Keratinocyte (primary cell): ENCODE results near the gene DTWD2. TPM values are rescaled to one million over a fixed set of nuclear protein-coding genes. Genes with fewer than 3 reads are reported as not detected.
"Not testable (repeated sequence)": the region's sequence is repeated elsewhere in the genome, so short reads cannot be mapped to it uniquely, and the experiment has no call there.

Experiments
- DNase-seq: peaks from one replicate; pipeline ENCODE4 v3.0.0-alpha.2; 2011; ENCODE audit warnings: low read depth, missing footprints, low spot score
- FAIRE-seq: peaks from 2 replicates; lab custom pipeline; 2011; peaks lifted over from hg19 to GRCh38; lab: Jason Lieb, UNC
- H2AFZ ChIP-seq: 2 replicates; pipeline ENCODE4 v1.6.0; 2012; ENCODE audit warnings: low read length, control low read depth, inconsistent platforms; ENCODE audit not compliant: control insufficient read depth
- H3K27ac ChIP-seq: 2 replicates; pipeline ENCODE4 v1.5.1; 2011; ENCODE audit warnings: low read length; ENCODE audit not compliant: control insufficient read depth, insufficient read depth
- H3K27me3 ChIP-seq: 3 replicates; pipeline ENCODE4 v1.6.0; 2011; ENCODE audit warnings: low read length; ENCODE audit not compliant: control insufficient read depth, insufficient read depth; ENCODE audit errors: extremely low read depth
- H3K36me3 ChIP-seq, 2 experiments: 2 replicates in 1 of 2; 3 replicates in 1 of 2; pipeline ENCODE4 v1.5.1; 2011; ENCODE audit warnings: low read length in 2 of 2, mild to moderate bottlenecking in 1 of 2; ENCODE audit not compliant: control insufficient read depth in 2 of 2, insufficient read depth in 2 of 2; ENCODE audit errors: extremely low read depth in 1 of 2
- H3K4me1 ChIP-seq: 3 replicates; pipeline ENCODE4 v1.5.1; 2011; ENCODE audit warnings: low read length; ENCODE audit not compliant: control insufficient read depth, insufficient read depth; ENCODE audit errors: extremely low read depth
- H3K4me2 ChIP-seq: 3 replicates; pipeline ENCODE4 v1.6.0; 2011; ENCODE audit warnings: low read depth, low read length; ENCODE audit not compliant: control insufficient read depth, insufficient read depth; ENCODE audit errors: extremely low read depth
- H3K4me3 ChIP-seq, 3 experiments: fragments of 200-600 bp in 1 of 3; sonication (generic) in 1 of 3; 2 replicates in 2 of 3; 3 replicates in 1 of 3; pipeline ENCODE4 v1.5.1; 2011 to 2016; ENCODE audit warnings: low read length in 3 of 3, mild to moderate bottlenecking in 3 of 3, control low read depth in 2 of 3, inconsistent platforms in 1 of 3, low read depth in 1 of 3, mixed read lengths in 1 of 3, mixed run types in 1 of 3, moderate library complexity in 1 of 3; ENCODE audit not compliant: control insufficient read depth in 2 of 3, insufficient read depth in 2 of 3; ENCODE audit errors: extremely low read depth in 1 of 3
- H3K79me2 ChIP-seq: 2 replicates; pipeline ENCODE4 v1.6.0; 2012; ENCODE audit warnings: low read length; ENCODE audit not compliant: control insufficient read depth, insufficient read depth
- H3K9ac ChIP-seq: 3 replicates; pipeline ENCODE4 v1.6.0; 2011; ENCODE audit warnings: low read length; ENCODE audit not compliant: control insufficient read depth, insufficient read depth; ENCODE audit errors: extremely low read depth
- H3K9me1 ChIP-seq: 3 replicates; pipeline ENCODE4 v1.6.0; 2011; ENCODE audit warnings: low read length; ENCODE audit not compliant: control insufficient read depth, insufficient read depth; ENCODE audit errors: extremely low read depth
- H3K9me3 ChIP-seq: 2 replicates; pipeline ENCODE4 v1.5.1; 2012; ENCODE audit warnings: low read depth, low read length; ENCODE audit not compliant: control insufficient read depth
- H4K20me1 ChIP-seq: 3 replicates; pipeline ENCODE4 v1.6.0; 2011; ENCODE audit warnings: low read length; ENCODE audit not compliant: control insufficient read depth, insufficient read depth; ENCODE audit errors: extremely low read depth
- CTCF ChIP-seq, 3 experiments: IDR thresholded peaks in 1 of 3; conservative IDR thresholded peaks in 1 of 3; optimal IDR thresholded peaks in 1 of 3; 2 replicates in 2 of 3; 3 replicates in 1 of 3; pipeline versions ENCODE3 to v1.5.1; 2011; ENCODE audit warnings: low read length in 3 of 3, mild to moderate bottlenecking in 3 of 3, moderate library complexity in 2 of 3, control low read depth in 1 of 3, inconsistent platforms in 1 of 3; ENCODE audit not compliant: insufficient read depth in 2 of 3; ENCODE audit errors: extremely low read depth in 1 of 3
- EZH2 ChIP-seq: IDR thresholded peaks from one replicate; pipeline ENCODE4 v1.6.1; 2012; ENCODE audit warnings: inconsistent platforms, mild to moderate bottlenecking, low read length, moderate library complexity
- dilution Hi-C: fragments of 300-500 bp; cut with MboI; formaldehyde crosslinking; loops from one replicate; pipeline ENCODE4 v1.7.0; 2020; ENCODE audit warnings: low sequenced_read_pairs; ENCODE audit not compliant: extremely low pct_ligation_motif_present
- polyA plus RNA-seq, 5 experiments: library from polyadenylated mRNA; depleted of rRNA in 3 of 5; stranded (reverse) in 3 of 5; stranded (forward) in 1 of 5; unstranded in 1 of 5; fragments of >200 nt; gene quantifications; 1 replicate in 1 of 5; 2 replicates in 3 of 5; 3 replicates in 1 of 5; pipeline versions ENCODE4 v1.2.1 to v1.2.3, GENCODE V29; 2011 to 2012; ENCODE audit warnings: missing spikeins in 2 of 5, low read depth in 1 of 5, low replicate concordance in 1 of 5

DTWD2 gene
- polyA plus RNA-seq, 1 donor (not counting 4 experiments of a cell fraction or from before 2014, with no cell fraction given) = 2.9 TPM

- dilution Hi-C loops = no loop called here
- H4K20me1 ChIP-seq = no peaks in the 10 kb centered on the region
- H3K4me3 ChIP-seq = no peak overlapping the region
- DNase-seq (no peak), FAIRE-seq (no peak)
- no peak for TF ChIP-seq EZH2
- TF ChIP-seq CTCF (optimal IDR thresholded peaks at IDR 0.05 in 1 of 3, IDR thresholded peaks at IDR 0.05 in 1 of 3, conservative IDR thresholded peaks at IDR 0.05 in 1 of 3; ENCODE audit: extremely low read depth in 1 of 3, insufficient read depth in 2 of 3, low read length in 3 of 3) = no peak
- no peaks in the 10 kb centered on the region for H3K27me3 ChIP-seq
- no peak overlapping the region for H3K27ac ChIP-seq
- no peaks in the 10 kb centered on the region for H3K4me1 ChIP-seq
- no peak overlapping the region for H3K9ac ChIP-seq
- H3K79me2 ChIP-seq = no peaks in the 10 kb centered on the region
- H3K9me3 ChIP-seq = no peaks in the 10 kb centered on the region
- no peak overlapping the region for H2AFZ ChIP-seq
- no peaks in the 10 kb centered on the region for H3K9me1 ChIP-seq
- no peaks in the 10 kb centered on the region for H3K36me3 ChIP-seq
- H3K4me2 ChIP-seq = no peak overlapping the region
These were observed 70.1 kb downstream of the DTWD2 start for GRCh38 chr5:118918232-118918631.

GRCh38 chr5:118907536-118907935, 80.8 kb downstream of the DTWD2 start:
- H4K20me1 ChIP-seq, dilution Hi-C loops, H3K9me3 ChIP-seq, H3K4me2 ChIP-seq, H3K4me3 ChIP-seq, FAIRE-seq, H3K27ac ChIP-seq, H3K36me3 ChIP-seq, H2AFZ ChIP-seq, DNase-seq, H3K79me2 ChIP-seq, H3K9ac ChIP-seq, H3K27me3 ChIP-seq, H3K4me1 ChIP-seq, H3K9me1 ChIP-seq: not testable (repeated sequence)

GRCh38 chr5:118906947-118907346, 81.4 kb downstream of the DTWD2 start:
- TF ChIP-seq CTCF (optimal IDR thresholded peaks at IDR 0.05 in 1 of 3, IDR thresholded peaks at IDR 0.05 in 1 of 3, conservative IDR thresholded peaks at IDR 0.05 in 1 of 3; ENCODE audit: extremely low read depth in 1 of 3, insufficient read depth in 2 of 3, low read length in 3 of 3) = no peak
- no peak for TF ChIP-seq EZH2
- Histone ChIP-seq H3K36me3 (no peaks in the 10 kb centered on the region), H3K27ac (no peak overlapping the region), H3K9me1 (no peaks in the 10 kb centered on the region), H3K4me3 (no peak overlapping the region), H3K9ac (no peak overlapping the region), H3K79me2 (no peaks in the 10 kb centered on the region), H4K20me1 (no peaks in the 10 kb centered on the region), H2AFZ (no peak overlapping the region), H3K9me3 (no peaks in the 10 kb centered on the region), H3K4me2 (no peak overlapping the region), H3K27me3 (no peaks in the 10 kb centered on the region), H3K4me1 (no peaks in the 10 kb centered on the region)
- dilution Hi-C loops = no loop called here
- no peak for FAIRE-seq
- no peak for DNase-seq
